ENCODE data around the gene SGPL1. TPM values are rescaled to one million over a fixed set of nuclear protein-coding genes. Genes with fewer than 3 reads are reported as not detected.

SGPL1 gene
- total and polyA plus RNA-seq, 2 experiments from 2014 or later = 12.0 to 42.7 TPM

DNA sequence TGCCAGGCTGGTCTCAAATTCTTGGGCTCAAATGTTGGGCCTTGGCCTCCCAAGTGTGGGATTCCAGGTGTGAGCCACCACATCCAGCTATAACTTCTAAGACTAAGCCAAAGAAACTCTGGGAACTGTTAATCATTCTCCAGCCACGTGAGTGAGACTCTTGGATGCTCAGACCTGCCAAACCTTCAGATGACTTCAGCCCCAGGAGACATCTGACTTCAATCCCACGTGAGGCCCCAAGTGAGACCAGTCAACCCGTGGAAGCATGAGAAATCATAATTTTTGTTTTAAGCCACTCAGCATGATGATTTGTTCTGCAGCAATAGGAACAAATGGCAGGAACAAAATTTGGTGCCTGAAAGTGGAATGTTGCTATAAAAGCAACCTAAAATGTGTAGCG lies 76.9 kb downstream of the SGPL1 start:
- H3K4me3 ChIP-seq = no peak overlapping the region
- H3K4me2 ChIP-seq = no peak overlapping the region
- H3K27ac ChIP-seq (ENCODE audit: low read depth) = no peak overlapping the region
- Mint-ChIP-seq H3K9me3 (peaks cover 12% of the 10 kb centered on the region), H3K4me1 (peaks cover 38% of the 10 kb centered on the region), H3K27me3 (ENCODE audit: insufficient read depth, low read depth, poor library complexity) (peaks cover 4% of the 10 kb centered on the region), H3K27ac (no peak overlapping the region), H3K4me3 (no peak overlapping the region), H3K36me3 (ENCODE audit: low read depth) (no peaks in the 10 kb centered on the region)
- peaks cover 23% of the 10 kb centered on the region for H3K4me1 ChIP-seq (ENCODE audit: insufficient read depth)
- no peaks in the 10 kb centered on the region for H3F3A ChIP-seq (replicated peaks; ENCODE audit: low read depth)
- H2AFZ ChIP-seq = no peak overlapping the region
- no peaks in the 10 kb centered on the region for H3K27me3 ChIP-seq (ENCODE audit: insufficient read depth)
- TF ChIP-seq JUNB (IDR thresholded peaks at IDR 0.05; ENCODE audit: unreplicated experiment) = no peak
- no peak for TF ChIP-seq NANOG (IDR thresholded peaks at IDR 0.05; ENCODE audit: borderline replicate concordance)
- no peak for TF ChIP-seq STAT1 (IDR thresholded peaks at IDR 0.05; ENCODE audit: unreplicated experiment)
- TF ChIP-seq EZH2phosphoT487 (IDR thresholded peaks at IDR 0.05; ENCODE audit: unreplicated experiment) = no peak
- TF ChIP-seq POLR2AphosphoS5 (IDR thresholded peaks at IDR 0.05; ENCODE audit: low read depth) = no peak
- TF ChIP-seq, protein P1, sequence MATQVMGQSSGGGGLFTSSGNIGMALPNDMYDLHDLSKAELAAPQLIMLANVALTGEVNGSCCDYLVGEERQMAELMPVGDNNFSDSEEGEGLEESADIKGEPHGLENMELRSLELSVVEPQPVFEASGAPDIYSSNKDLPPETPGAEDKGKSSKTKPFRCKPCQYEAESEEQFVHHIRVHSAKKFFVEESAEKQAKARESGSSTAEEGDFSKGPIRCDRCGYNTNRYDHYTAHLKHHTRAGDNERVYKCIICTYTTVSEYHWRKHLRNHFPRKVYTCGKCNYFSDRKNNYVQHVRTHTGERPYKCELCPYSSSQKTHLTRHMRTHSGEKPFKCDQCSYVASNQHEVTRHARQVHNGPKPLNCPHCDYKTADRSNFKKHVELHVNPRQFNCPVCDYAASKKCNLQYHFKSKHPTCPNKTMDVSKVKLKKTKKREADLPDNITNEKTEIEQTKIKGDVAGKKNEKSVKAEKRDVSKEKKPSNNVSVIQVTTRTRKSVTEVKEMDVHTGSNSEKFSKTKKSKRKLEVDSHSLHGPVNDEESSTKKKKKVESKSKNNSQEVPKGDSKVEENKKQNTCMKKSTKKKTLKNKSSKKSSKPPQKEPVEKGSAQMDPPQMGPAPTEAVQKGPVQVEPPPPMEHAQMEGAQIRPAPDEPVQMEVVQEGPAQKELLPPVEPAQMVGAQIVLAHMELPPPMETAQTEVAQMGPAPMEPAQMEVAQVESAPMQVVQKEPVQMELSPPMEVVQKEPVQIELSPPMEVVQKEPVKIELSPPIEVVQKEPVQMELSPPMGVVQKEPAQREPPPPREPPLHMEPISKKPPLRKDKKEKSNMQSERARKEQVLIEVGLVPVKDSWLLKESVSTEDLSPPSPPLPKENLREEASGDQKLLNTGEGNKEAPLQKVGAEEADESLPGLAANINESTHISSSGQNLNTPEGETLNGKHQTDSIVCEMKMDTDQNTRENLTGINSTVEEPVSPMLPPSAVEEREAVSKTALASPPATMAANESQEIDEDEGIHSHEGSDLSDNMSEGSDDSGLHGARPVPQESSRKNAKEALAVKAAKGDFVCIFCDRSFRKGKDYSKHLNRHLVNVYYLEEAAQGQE (IDR thresholded peaks at IDR 0.05; ENCODE audit: unreplicated experiment) = no peak
- TF ChIP-seq ZNF114 (CRISPR knock-in tag; IDR thresholded peaks at IDR 0.05) = no peak
- DNase-seq (ENCODE audit: low spot score) = no peak
- H3K36me3 ChIP-seq (ENCODE audit: insufficient read depth) = no peaks in the 10 kb centered on the region
- ATAC-seq = no peak
- no peaks in the 10 kb centered on the region for H4K20me1 ChIP-seq (replicated peaks; ENCODE audit: insufficient read depth)
- no peaks in the 10 kb centered on the region for H3K9me2 ChIP-seq (ENCODE audit: insufficient read depth)
- H3K79me2 ChIP-seq (replicated peaks; ENCODE audit: insufficient read depth) = no peaks in the 10 kb centered on the region

DNA sequence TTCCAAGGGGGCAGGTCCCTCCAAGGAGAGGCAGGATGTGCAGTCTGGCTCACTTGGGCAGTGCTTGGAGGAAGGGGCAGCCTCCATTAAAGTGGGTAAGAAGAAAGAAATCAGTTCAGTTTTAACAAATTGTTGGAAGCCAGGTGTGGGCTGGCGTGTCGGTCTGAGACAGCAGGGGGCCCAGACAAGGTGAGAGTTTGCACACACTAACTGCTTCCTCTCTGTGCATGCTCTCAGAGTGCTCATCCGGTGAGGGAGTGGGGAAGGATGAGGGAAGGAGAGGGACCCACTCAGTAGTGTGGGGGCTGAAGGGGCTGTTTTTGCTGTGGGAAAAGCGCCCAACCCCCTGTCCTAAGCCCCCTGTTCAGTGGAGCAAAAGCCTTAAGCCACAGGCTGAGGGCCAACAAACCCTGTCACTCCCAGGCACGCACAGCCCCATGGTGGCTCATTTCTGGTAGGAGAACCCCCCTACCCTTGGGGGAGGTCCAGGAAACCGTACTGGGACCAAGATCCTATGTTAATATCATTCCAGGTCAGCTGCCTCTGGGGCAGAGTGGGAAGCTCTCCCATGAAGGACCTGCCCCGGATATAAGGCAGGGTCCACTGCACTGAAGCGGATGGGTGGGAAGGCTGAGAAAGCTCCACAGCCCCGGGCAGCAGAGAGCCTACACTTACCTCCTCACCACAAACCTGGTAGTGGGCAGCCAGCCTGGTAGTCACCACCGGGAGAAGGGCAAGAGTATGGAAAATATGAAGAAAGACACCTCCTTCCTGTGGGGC lies 77.7 kb downstream of the SGPL1 start:
- Histone ChIP-seq H3F3A (replicated peaks; ENCODE audit: low read depth) (no peaks in the 10 kb centered on the region), H3K27ac (ENCODE audit: low read depth) (no peak overlapping the region), H3K27me3 (ENCODE audit: insufficient read depth) (no peaks in the 10 kb centered on the region), H2AFZ (no peak overlapping the region), H3K36me3 (ENCODE audit: insufficient read depth) (no peaks in the 10 kb centered on the region), H3K4me1 (ENCODE audit: insufficient read depth) (peaks cover 23% of the 10 kb centered on the region), H3K9me2 (ENCODE audit: insufficient read depth) (no peaks in the 10 kb centered on the region), H4K20me1 (replicated peaks; ENCODE audit: insufficient read depth) (no peaks in the 10 kb centered on the region), H3K79me2 (replicated peaks; ENCODE audit: insufficient read depth) (no peaks in the 10 kb centered on the region), H3K4me3 (no peak overlapping the region), H3K4me2 (no peak overlapping the region)
- peaks cover 12% of the 10 kb centered on the region for H3K9me3 Mint-ChIP-seq
- no peak overlapping the region for H3K4me3 Mint-ChIP-seq
- ATAC-seq = no peak
- H3K27me3 Mint-ChIP-seq (ENCODE audit: insufficient read depth, low read depth, poor library complexity) = peaks cover 4% of the 10 kb centered on the region
- no peak for DNase-seq (ENCODE audit: low spot score)
- H3K4me1 Mint-ChIP-seq = peaks cover 38% of the 10 kb centered on the region
- no peaks in the 10 kb centered on the region for H3K36me3 Mint-ChIP-seq (ENCODE audit: low read depth)
- H3K27ac Mint-ChIP-seq = no peak overlapping the region
- TF ChIP-seq, protein P2, sequence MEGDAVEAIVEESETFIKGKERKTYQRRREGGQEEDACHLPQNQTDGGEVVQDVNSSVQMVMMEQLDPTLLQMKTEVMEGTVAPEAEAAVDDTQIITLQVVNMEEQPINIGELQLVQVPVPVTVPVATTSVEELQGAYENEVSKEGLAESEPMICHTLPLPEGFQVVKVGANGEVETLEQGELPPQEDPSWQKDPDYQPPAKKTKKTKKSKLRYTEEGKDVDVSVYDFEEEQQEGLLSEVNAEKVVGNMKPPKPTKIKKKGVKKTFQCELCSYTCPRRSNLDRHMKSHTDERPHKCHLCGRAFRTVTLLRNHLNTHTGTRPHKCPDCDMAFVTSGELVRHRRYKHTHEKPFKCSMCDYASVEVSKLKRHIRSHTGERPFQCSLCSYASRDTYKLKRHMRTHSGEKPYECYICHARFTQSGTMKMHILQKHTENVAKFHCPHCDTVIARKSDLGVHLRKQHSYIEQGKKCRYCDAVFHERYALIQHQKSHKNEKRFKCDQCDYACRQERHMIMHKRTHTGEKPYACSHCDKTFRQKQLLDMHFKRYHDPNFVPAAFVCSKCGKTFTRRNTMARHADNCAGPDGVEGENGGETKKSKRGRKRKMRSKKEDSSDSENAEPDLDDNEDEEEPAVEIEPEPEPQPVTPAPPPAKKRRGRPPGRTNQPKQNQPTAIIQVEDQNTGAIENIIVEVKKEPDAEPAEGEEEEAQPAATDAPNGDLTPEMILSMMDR (conservative IDR thresholded peaks at IDR 0.05; ENCODE audit: low read depth in 2 of 2) = no peak
- TF ChIP-seq NANOG (IDR thresholded peaks at IDR 0.05; ENCODE audit: borderline replicate concordance) = no peak
- no peak for TF ChIP-seq EZH2 (IDR thresholded peaks at IDR 0.05; ENCODE audit: low read depth, unreplicated experiment)
- no peak for TF ChIP-seq ZNF331 (CRISPR knock-in tag; IDR thresholded peaks at IDR 0.05; ENCODE audit: low read depth)

Measured in GM23338 (cell line).